Fibroblast of mammary gland (primary cell): Measurements from ENCODE around the gene HMCN1.

Source experiments
- DNase-seq: peaks from one replicate; pipeline ENCODE4 v3.0.0-alpha.2; 2010; ENCODE audit warnings: low read depth
- H3K4me3 ChIP-seq: 2 replicates; pipeline ENCODE4 v1.5.1; 2011; ENCODE audit warnings: low read depth, mild to moderate bottlenecking, low read length, moderate library complexity; ENCODE audit not compliant: control insufficient read depth
- CTCF ChIP-seq: conservative IDR thresholded peaks from 2 replicates; pipeline ENCODE4 v1.5.1; 2011; ENCODE audit warnings: low read depth, low read length, inconsistent platforms; ENCODE audit not compliant: control insufficient read depth, insufficient read depth

Gene HMCN1

GRCh38 chr1:185840880-185841279, 106.7 kb downstream of the HMCN1 start:
- H3K4me3 ChIP-seq: no peak overlapping the region
- no peak for TF ChIP-seq CTCF
- DNase-seq: no peak

- H3K4me3 ChIP-seq: no peak overlapping the region
- no peak for DNase-seq
- no peak for TF ChIP-seq CTCF
These were observed 109.2 kb downstream of the HMCN1 start for GRCh38 chr1:185843297-185843869.

GRCh38 chr1:185843986-185844385, 109.8 kb downstream of the HMCN1 start:
- TF ChIP-seq CTCF: no peak
- DNase-seq: no peak
- no peak overlapping the region for H3K4me3 ChIP-seq

GRCh38 chr1:185846672-185847444, 112.7 kb downstream of the HMCN1 start:
- H3K4me3 ChIP-seq: no peak overlapping the region
- no peak for TF ChIP-seq CTCF
- peak; percentile 80 for DNase-seq

- DNase-seq: no peak
- no peak overlapping the region for H3K4me3 ChIP-seq
- TF ChIP-seq CTCF: no peak
These were observed 114.8 kb downstream of the HMCN1 start for GRCh38 chr1:185849014-185849413.

GRCh38 chr1:185850366-185850765, 116.2 kb downstream of the HMCN1 start:
- peak; percentile 24 for DNase-seq
- H3K4me3 ChIP-seq: no peak overlapping the region
- no peak for TF ChIP-seq CTCF

- peak; percentile 87 for DNase-seq
- no peak overlapping the region for H3K4me3 ChIP-seq
- TF ChIP-seq CTCF: no peak
These were observed 119.5 kb downstream of the HMCN1 start for GRCh38 chr1:185853739-185854138.
